Kidney (tissue), 14 donors: ENCODE results near the gene TTC28. TPM values are rescaled to one million over a fixed set of nuclear protein-coding genes. Genes with fewer than 3 reads are reported as not detected.

ENCODE experiments used
- DNase-seq, 5 donors: peaks; one replicate each; pipeline ENCODE4 v3.0.0-alpha.2; 2013 to 2020
- FAIRE-seq: peaks from 2 replicates; lab custom pipeline; 2012; peaks lifted over from hg19 to GRCh38; lab: Jason Lieb, UNC
- H3K27ac ChIP-seq, 2 donors: one replicate each; pipeline ENCODE4 v1.7.0; 2013; ENCODE audit warnings: low read depth in 2 of 2, low read length in 2 of 2, inconsistent platforms in 1 of 2
- H3K27me3 ChIP-seq: one replicate; pipeline ENCODE4 v1.7.1; 2013; ENCODE audit warnings: low read length, inconsistent platforms; ENCODE audit not compliant: control insufficient read depth, insufficient read depth
- H3K36me3 ChIP-seq, 3 donors: one replicate each; pipeline versions ENCODE4 v1.7.0 to v1.7.1; 2013; ENCODE audit warnings: low read length in 3 of 3, control low read depth in 1 of 3, inconsistent platforms in 1 of 3; ENCODE audit not compliant: insufficient read depth in 3 of 3, control insufficient read depth in 2 of 3
- H3K4me1 ChIP-seq, 3 donors: one replicate each; pipeline versions ENCODE4 v1.7.0 to v1.7.1; 2013; ENCODE audit warnings: low read length in 3 of 3, inconsistent platforms in 1 of 3, low read depth in 1 of 3; ENCODE audit not compliant: control insufficient read depth in 2 of 3, insufficient read depth in 2 of 3
- H3K4me3 ChIP-seq, 3 donors: one replicate each; pipeline versions ENCODE4 v1.7.0 to v1.8.1; 2013; ENCODE audit warnings: low read length in 3 of 3, control low read depth in 1 of 3, inconsistent platforms in 1 of 3
- H3K9ac ChIP-seq, 3 donors: one replicate each; pipeline versions ENCODE4 v1.7.0 to v1.7.1; 2013; ENCODE audit warnings: low read length in 3 of 3, control low read depth in 1 of 3, inconsistent platforms in 1 of 3
- H3K9me3 ChIP-seq, 3 donors: one replicate each; pipeline versions ENCODE4 v1.7.0 to v1.7.1; 2013; ENCODE audit warnings: low read length in 3 of 3, control low read depth in 1 of 3, inconsistent platforms in 1 of 3; ENCODE audit not compliant: control insufficient read depth in 2 of 3, insufficient read depth in 1 of 3
- CTCF ChIP-seq: IDR thresholded peaks from 3 replicates; pipeline ENCODE4 v1.5.1; 2012; ENCODE audit warnings: mild to moderate bottlenecking, moderate library complexity, borderline replicate concordance; ENCODE audit not compliant: insufficient read depth; ENCODE audit errors: extremely low read depth
- intact Hi-C: fragments of 100-400 bp; cut with DNase I; formaldehyde crosslinking; loops from one replicate; pipeline ENCODE4 v1.11.1; 2022
- polyA plus RNA-seq: library from polyadenylated mRNA; stranded (reverse); fragments of 350-450 nt; fragmentation: Illumina TruSeq; extraction: RNeasy Lipid Tissue Mini Kit (QIAGEN cat#74804); gene quantifications from one replicate; pipeline ENCODE4 v1.2.3, GENCODE V29; 2014; ENCODE audit warnings: low read depth, low replicate concordance; ENCODE audit not compliant: insufficient read depth
- total RNA-seq: library from RNA; stranded (reverse); fragmentation: NEBNext Ultra II Directional; extraction: Animal tissue kit (Norgen Biotek cat#: 25700); gene quantifications from one replicate; pipeline ENCODE4 v1.2.1, GENCODE V29; 2021
- donor health status: control.
- donor health status: control.
- donor health status: control.
- donor health status: control.
- donor health status: control.
- donor health status: DM: yes; HTN: yes; CAD: no.
- donor health status: Normal renal cell carcinoma (clear cell type).

Gene TTC28
- total and polyA plus RNA-seq, 2 donors from 2014 or later: 3.5 to 40.2 TPM

- FAIRE-seq (peak; percentile 42), DNase-seq (peak in 2 of 5 donors; percentile 18 to 65)
- H3K9ac ChIP-seq: no peak overlapping the region
- H3K36me3 ChIP-seq: no peaks in the 10 kb centered on the region
- H3K9me3 ChIP-seq: peaks cover 0 to 2% (median 0%) of the 10 kb centered on the region in 3 donors
- no peak overlapping the region for H3K27ac ChIP-seq
- no peaks in the 10 kb centered on the region for H3K27me3 ChIP-seq
- intact Hi-C loops: no loop called here
- no peaks in the 10 kb centered on the region for H3K4me1 ChIP-seq
- TF ChIP-seq CTCF: no peak
- H3K4me3 ChIP-seq: no peak overlapping the region
Measured at GRCh38 chr22:28547132-28547842, 132.4 kb downstream of the TTC28 start.

- no peaks in the 10 kb centered on the region for H3K27me3 ChIP-seq
- DNase-seq (no peak), FAIRE-seq (no peak)
- intact Hi-C loops: no loop called here
- no peak overlapping the region for H3K9ac ChIP-seq
- H3K36me3 ChIP-seq: no peaks in the 10 kb centered on the region
- H3K4me3 ChIP-seq: no peak overlapping the region
- H3K4me1 ChIP-seq: no peaks in the 10 kb centered on the region
- peaks cover 0 to 2% (median 0%) of the 10 kb centered on the region in 3 donors for H3K9me3 ChIP-seq
- H3K27ac ChIP-seq: no peak overlapping the region
- TF ChIP-seq CTCF: no peak
Measured at GRCh38 chr22:28544431-28544868, 135.2 kb downstream of the TTC28 start.

- FAIRE-seq (no peak), DNase-seq (no peak)
- H3K27ac ChIP-seq: no peak overlapping the region
- intact Hi-C loops: no loop called here
- H3K4me1 ChIP-seq: no peaks in the 10 kb centered on the region
- TF ChIP-seq CTCF: no peak
- H3K4me3 ChIP-seq: no peak overlapping the region
- H3K9me3 ChIP-seq: peaks cover 0 to 2% (median 0%) of the 10 kb centered on the region in 3 donors
- no peaks in the 10 kb centered on the region for H3K27me3 ChIP-seq
- no peaks in the 10 kb centered on the region for H3K36me3 ChIP-seq
- no peak overlapping the region for H3K9ac ChIP-seq
Measured at GRCh38 chr22:28542980-28543621, 136.5 kb downstream of the TTC28 start.
